ENCODE measurements around the gene TCFL5. TPM values are rescaled to one million over a fixed set of nuclear protein-coding genes. Genes with fewer than 3 reads are reported as not detected.

The TCFL5 gene
- total RNA-seq, 1 donor from 2014 or later = 1.1 TPM

GRCh38 chr20:62807444-62808210 lies 54.0 kb downstream of the TCFL5 start:
- Histone ChIP-seq H3K36me3 (peaks cover 44 to 56% of the 10 kb centered on the region in 2 donors), H3K4me3 (no peak overlapping the region)
- intact Hi-C loops (cut with DNase I) = loop anchor here (1.0 to 5.0 kb wide), 2 partner anchors 139 to 155 kb away; no protein-coding TSS in a partner anchor

GRCh38 chr20:62806383-62807050 lies 55.1 kb downstream of the TCFL5 start:
- DNase-seq (ENCODE audit: low spot score in 2 of 2) = no peak
- peaks cover 16 to 37% of the 10 kb centered on the region in 2 donors for H3K4me1 ChIP-seq
- peak overlapping the region in 1 of 2 donors; percentile 79 for H3K27ac ChIP-seq
- no peak for TF ChIP-seq CTCF (IDR thresholded peaks at IDR 0.05)
- peaks cover 33 to 45% of the 10 kb centered on the region in 2 donors for H3K36me3 ChIP-seq
- H3K4me3 ChIP-seq = peak overlapping the region; percentile 98
- no peaks in the 10 kb centered on the region for H3K27me3 ChIP-seq
- intact Hi-C loops (cut with DNase I) = loop anchor here (5.0 kb wide), 1 partner anchor 154 kb away; no protein-coding TSS in a partner anchor
- H3K9me3 ChIP-seq = no peaks in the 10 kb centered on the region

More at GRCh38 chr20:62807444-62808210, 54.0 kb downstream of the TCFL5 start:
- TF ChIP-seq CTCF (IDR thresholded peaks at IDR 0.05) = no peak
- no peaks in the 10 kb centered on the region for H3K9me3 ChIP-seq
- no peaks in the 10 kb centered on the region for H3K27me3 ChIP-seq
- DNase-seq (ENCODE audit: low spot score in 2 of 2) = no peak
- peaks cover 16 to 37% of the 10 kb centered on the region in 2 donors for H3K4me1 ChIP-seq
- H3K27ac ChIP-seq = no peak overlapping the region

- no peaks in the 10 kb centered on the region for H3K9me3 ChIP-seq
- TF ChIP-seq CTCF (IDR thresholded peaks at IDR 0.05) = no peak
- peak in 1 of 2 donors; percentile 79 for DNase-seq (ENCODE audit: low spot score in 2 of 2)
- peaks cover 16 to 37% of the 10 kb centered on the region in 2 donors for H3K4me1 ChIP-seq
- intact Hi-C loops (cut with DNase I) = loop anchor here (5.0 kb wide), 1 partner anchor 154 kb away; no protein-coding TSS in a partner anchor
- peak overlapping the region; percentile 79 to 86 for H3K27ac ChIP-seq
- H3K4me3 ChIP-seq = peak overlapping the region; percentile 98
- H3K36me3 ChIP-seq = peaks cover 27 to 39% of the 10 kb centered on the region in 2 donors
- H3K27me3 ChIP-seq = no peaks in the 10 kb centered on the region
Observed at GRCh38 chr20:62805711-62806382, 55.8 kb downstream of the TCFL5 start.

GRCh38 chr20:62805155-62805710 lies 56.4 kb downstream of the TCFL5 start:
- Histone ChIP-seq H3K4me1 (peaks cover 16 to 37% of the 10 kb centered on the region in 2 donors), H3K9me3 (no peaks in the 10 kb centered on the region), H3K36me3 (peaks cover 21 to 39% of the 10 kb centered on the region in 2 donors), H3K4me3 (peak overlapping the region; percentile 98), H3K27me3 (no peaks in the 10 kb centered on the region), H3K27ac (peak overlapping the region; percentile 79 to 86)
- TF ChIP-seq CTCF (IDR thresholded peaks at IDR 0.05) = no peak
- intact Hi-C loops (cut with DNase I) = loop anchor here (5.0 kb wide), 1 partner anchor 153 kb away; no protein-coding TSS in a partner anchor
- DNase-seq (ENCODE audit: low spot score in 2 of 2) = no peak

GRCh38 chr20:62804627-62805154 lies 56.9 kb downstream of the TCFL5 start, which contains the start of gene OGFR:
TSS of gene OGFR (plus strand) at chr20:62804835. CDS start at chr20:62804860, 25 bp downstream.
- no peaks in the 10 kb centered on the region for H3K27me3 ChIP-seq
- TF ChIP-seq CTCF (IDR thresholded peaks at IDR 0.05) = no peak
- intact Hi-C loops (cut with DNase I) = loop anchor here (1.0 to 5.0 kb wide), 2 partner anchors 10 to 152 kb away; no protein-coding TSS in a partner anchor
- DNase-seq (ENCODE audit: low spot score in 2 of 2) = no peak
- peak within 1 kb of the TSS; percentile 79 to 86 for H3K27ac ChIP-seq
- no peaks in the 10 kb centered on the region for H3K9me3 ChIP-seq
- peak within 1 kb of the TSS; percentile 98 for H3K4me3 ChIP-seq
- peaks cover 16 to 38% of the 10 kb centered on the region in 2 donors for H3K36me3 ChIP-seq
- H3K4me1 ChIP-seq = peaks cover 16 to 37% of the 10 kb centered on the region in 2 donors
